Central memory CD4-positive, alpha-beta T cell (primary cell): ENCODE results near the gene DSC2.
"Not testable (repeated sequence)": the region's sequence is repeated elsewhere in the genome, so short reads cannot be mapped to it uniquely, and the experiment has no call there.

ENCODE experiments used
- DNase-seq: peaks from one replicate; pipeline ENCODE4 v3.0.0; 2022
- total RNA-seq, 3 experiments: gene quantifications; one replicate each; lab custom pipeline; 2026; lab: John Stamatoyannopoulos, UW

Gene DSC2
- total RNA-seq, result 0 reads per million in 3 experiments

DNA sequence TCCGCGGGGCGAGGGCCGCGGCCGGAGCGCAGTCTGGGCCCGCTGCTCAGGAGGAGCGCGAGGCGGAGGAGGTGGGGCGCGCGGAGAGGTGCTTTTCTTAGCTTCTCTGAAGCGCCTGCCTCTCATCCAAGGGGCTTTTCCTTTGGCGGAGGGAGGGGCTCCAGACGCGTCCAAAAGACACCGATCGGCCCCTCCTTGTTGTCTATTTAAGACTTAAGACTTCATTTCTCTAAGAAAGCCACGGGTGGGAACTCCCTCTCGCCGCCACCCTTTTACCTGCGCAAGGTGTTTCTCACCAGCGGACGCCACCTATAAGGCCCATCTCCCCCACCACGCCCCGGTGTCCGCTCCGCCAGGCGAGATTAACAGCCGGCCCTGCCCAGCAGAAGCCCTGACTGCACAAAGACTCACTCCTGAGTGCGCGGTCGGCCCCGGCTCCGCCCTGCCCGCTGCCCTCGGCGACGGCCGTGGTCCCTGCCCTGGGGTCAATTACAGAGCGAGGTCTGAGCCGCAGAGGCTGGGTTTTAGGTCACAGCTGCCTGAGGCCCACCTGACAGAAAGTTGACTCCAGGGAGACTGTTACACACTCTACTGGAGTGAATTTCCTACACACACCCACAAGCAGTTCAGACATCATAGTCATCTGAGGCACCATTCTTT, at the start of gene DSC2:
DSC2 (minus strand) TSS at position 397 of the 660 bp plus-strand sequence. CDS start 450 bp downstream, outside the sequence.
- no peak for DNase-seq

DNA sequence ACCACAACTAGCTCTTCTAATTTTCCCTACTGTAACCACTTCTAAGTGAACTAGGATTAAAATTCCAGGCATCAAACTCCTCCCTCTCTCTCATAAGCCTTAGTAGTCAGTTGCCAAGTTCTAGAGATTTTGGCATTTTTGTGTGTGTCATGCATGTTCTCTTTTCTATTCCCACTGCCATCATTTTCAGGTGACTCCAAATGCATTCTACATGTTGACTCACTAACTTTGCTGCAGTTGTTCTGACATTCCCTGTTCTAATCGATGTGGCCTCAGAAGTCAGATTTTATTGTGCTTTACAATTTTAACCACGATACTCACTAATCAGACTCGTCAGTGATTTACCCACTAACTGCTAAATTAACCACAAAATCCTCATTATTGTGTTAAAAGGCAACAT, 47.1 kb upstream of the DSC2 start:
- DNase-seq, result no peak

DNA sequence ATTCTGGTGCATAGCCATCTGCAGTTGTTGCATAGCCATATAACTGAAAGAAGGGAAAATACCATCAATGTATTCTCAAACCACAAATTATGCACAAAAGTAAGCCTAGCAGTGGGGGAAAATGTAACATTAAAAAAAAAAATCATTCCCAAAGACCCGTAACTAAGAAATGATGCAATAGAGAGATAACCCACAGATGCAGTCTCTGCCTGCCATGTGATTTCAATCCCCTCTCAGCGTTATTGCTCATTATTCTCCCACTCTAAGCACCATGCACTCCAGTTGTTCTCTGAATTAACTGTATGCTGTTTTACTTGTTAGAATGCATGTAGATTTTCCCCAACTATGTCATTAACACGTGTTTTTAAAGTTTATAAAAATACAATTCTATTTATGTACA, 46.4 kb upstream of the DSC2 start:
- no peak for DNase-seq

DNA sequence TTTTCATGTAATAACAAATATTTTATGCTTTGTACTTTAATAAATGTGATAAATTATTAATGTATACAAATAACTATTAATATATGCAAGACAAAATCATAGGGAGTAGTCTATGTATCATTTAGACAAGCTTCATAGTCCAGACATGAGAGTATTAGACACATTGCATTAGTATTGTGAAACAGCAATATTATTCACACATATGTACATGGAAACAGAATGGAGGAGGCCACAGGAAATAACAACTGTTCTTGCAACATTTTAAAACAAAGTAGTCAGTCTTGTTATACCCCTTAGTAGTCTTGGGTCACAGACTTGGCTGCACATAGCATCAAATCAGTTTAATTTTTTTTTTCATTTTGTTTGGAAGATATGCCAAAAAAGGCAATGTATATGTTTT, 44.6 kb upstream of the DSC2 start:
- DNase-seq, result no peak

DNA sequence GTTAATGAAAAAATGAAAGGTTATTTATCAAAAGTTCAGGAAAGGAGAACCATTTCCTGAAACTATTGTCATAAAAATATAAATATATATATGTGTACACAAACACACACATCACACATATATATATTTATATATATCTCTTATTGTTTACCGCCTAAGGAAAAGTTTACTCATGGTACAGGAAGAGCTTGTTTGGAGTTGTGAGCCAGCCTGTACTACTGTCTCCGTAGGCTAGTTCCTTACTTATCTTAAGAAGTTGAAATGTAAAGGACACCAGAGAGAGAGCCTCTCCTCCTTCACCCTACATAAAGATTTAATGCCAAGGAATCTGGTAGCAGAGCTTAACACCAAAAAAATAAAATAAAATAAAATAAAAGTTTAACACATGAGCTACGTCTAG, 40.8 kb upstream of the DSC2 start:
- DNase-seq, result no peak

DNA sequence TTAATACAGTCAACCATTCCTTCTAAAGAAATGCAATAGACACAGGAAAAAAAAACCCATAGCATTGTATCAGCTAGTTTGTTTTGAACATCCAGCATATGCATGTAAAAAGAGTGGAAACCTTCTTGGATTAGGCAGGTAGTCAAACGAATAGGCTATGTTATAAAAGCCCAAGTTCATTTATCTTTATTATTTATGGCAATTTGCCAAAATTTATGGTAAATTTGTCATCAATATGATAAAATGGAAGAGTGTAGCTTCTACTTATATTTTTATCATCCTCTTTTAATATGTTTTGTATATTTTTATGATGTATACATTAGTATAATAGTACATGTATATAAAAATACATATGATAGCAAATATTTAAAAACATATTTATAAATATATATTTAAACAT, 36.5 kb upstream of the DSC2 start:
- DNase-seq, result no peak

DNA sequence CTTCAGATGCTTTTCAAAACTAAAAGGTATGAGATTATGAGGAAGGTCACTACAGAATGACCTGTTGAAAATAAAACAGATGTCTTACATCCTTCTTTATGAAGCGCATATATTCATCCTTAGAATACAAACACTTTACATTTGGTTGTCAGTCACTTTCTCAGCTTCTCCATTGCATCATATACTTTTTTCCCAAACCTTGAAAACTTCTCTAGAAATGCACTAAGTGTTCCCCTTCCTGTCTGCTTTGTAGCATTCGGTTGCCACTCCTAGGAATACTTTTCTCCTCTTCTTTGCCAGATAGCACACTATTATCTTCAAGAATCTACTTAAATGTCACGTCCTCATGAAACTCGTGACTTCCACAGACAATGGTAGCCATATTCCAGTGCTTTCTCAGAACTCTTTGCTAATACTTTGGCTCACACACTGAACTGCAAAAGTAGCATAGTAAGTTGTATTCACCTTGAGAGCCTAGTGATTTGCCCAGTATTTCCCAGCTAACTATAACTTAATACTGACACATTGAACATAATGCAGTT, 32.8 kb upstream of the DSC2 start:
- no peak for DNase-seq

DNA sequence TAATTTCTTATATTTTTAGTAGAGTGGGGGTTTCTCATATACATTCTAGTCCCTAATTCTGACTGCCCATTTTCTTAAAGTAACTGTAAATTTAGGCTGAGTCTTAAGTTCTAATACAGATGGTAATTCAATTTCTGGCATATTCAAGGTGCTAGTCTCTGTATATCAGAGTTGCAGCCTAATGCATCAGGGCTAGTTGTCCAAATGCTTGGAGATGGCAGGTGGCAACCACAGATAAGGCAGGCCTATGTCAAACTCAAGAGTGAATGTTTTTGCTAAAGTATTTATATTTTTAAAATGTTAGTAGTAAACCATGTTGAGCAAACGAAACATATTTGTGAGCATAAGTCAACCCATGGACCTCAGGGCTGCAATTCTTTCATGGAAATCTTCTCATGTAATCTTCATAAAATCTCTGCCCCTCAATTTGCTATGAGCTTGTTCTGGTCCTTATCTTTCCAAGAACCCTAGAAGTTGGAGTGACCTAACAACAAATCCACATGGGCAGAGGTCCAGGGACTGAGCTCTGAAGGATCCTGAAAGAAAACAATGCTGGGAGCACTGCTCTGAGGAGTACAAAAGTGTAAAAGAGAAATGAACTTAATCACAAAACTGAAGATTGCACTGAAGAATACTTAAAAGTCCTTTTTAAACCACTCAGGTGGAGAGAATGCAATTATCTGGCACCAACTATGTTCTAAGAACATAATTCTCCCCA, 27.3 kb upstream of the DSC2 start:
- DNase-seq, result no peak

DNA sequence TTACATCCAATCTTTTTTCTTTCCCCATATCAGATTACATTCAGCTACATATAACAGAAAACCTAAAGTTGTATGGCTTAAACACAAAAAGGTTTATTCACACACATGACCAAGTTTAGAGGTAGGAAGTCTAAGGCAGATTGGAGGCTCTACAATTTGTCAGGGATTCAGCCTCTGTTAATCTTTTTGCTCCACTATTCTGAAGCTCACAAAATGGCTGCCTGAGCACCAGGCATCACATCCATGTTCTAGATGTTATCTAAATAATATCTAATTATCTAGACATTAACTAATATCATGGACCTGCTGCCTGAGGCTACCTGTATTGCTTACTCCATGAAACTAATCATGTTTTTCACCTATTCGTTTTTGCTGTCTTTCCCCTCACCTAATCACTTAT, 23.7 kb upstream of the DSC2 start:
- no peak for DNase-seq

DNA sequence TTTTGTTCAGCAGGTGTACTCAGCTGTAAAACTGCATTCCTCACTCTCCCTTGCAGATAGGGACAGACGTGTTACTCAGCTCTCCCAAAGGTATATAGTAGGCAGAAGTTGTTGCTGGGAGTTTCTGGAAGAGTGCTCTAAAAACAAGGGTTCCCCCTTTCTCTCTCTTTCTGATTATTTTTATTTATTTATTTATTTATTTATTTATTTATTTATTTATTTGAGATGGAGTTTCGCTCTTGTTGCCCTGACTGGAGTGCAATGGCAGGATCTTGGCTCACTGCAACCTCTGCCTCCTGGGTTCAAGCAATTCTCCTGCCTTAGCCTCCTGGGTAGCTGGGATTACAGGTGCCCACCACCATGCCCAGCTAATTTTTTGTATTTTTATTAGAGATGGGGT, 20.9 kb upstream of the DSC2 start:
- not testable (repeated sequence) for DNase-seq

DNA sequence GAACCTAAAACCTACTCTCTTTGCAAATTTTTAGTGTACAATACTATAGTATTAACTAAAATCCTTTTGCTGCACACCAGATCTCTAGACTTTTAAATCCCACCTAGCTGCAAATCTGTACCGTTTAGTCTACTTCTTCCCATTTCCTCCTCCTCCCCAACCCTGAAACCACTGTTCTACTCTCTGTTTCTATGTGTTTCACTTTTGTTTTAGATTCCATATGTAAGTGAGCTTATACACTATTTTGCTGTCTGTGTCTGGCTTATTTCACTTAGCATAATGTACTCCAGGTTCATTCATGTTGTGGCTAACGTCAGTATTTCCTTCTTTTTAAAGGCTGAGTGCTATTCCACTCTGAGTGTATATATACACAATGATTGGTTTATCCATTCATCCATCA, 18.4 kb upstream of the DSC2 start:
- DNase-seq, result no peak

DNA sequence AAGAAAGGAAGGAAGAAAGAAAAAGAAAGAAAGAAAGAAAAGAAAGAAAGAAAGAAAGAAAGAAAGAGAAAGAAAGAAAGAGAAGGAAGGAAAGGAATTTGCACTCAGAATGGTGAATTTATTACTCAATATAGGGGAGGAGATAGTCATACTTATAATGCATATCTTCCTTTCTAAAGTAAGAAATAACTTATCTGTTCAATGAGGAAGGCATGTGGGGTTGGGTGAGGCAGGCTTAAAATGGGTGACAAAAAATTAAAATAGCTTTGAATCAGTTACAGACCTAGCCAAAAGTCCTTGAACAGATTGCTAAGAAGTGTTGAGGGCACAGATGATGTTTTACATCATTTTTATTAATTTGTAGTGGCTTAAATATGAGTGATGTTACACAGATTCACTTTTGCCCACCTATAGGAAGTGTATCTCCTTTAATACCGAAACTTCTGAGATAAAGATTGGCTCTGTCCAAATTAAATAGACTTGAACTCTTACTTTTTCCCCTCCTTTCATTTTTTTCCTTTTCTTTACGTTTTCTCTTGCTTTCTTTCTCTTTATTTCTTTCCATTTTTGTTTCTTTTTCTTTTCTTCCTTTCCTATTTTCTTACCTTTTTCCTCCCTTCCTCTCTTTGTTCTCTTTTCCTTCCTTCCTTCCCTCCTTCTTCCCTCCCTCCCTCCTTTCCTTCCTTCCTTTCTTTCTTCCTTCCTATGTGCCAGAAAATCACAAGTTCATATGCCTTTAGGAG, 14.8 kb upstream of the DSC2 start:
- no peak for DNase-seq

DNA sequence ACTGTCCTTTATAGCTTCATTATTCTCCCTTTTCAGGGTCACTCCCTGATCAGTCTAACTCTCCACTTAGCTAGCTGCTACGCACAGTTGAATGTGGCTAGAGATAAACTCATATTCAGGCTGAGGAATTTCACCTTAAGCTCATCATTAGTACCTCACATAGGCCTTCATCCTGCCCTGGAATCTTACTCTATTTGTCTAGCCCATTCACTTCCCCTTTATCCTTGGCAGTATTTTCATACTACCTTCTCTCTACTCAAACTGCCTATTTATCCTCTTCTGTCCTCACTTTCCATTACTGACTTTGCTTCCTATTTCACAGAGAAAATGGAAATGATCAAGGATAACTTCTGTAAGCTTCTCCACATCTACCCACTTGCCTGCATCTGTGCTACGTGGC, 10.6 kb upstream of the DSC2 start:
- no peak for DNase-seq

DNA sequence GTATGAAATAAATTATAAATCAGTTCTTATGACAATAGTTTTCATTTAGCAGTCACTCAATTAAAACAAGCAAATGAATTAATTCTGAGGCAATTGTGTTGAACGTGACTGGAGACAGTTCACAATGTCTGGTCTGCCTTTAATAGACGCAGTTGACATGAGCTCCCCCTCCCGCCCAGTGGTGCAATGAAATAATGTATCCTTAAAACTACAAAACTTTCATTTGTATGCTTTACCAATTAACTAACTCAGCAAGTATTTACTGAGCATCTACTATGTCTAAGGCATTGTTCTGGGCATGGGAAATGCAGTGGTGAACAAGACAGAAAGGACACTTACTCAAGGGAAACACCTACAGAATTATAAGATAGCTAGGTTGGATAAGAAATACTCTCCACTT, 3.5 kb upstream of the DSC2 start:
- no peak for DNase-seq

DNA sequence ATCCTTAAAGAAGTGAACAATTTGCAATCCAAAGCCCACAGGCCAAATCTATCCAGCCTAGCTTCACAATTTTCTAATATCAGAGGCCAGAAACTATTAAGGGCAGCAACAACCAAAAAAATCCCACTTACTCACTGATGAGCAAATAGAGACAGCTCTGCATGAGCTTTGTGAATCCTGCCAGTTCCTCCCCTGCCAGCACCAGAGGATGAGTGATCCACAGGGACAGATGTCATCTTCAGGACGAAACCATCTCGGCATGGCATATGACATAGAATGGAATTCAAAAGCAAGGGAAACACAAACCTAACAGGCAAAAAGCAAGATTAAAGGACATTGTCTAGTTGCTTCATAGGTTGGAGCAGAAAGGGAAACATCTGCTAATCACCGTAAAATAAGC, 2.2 kb upstream of the DSC2 start:
- no peak for DNase-seq

DNA sequence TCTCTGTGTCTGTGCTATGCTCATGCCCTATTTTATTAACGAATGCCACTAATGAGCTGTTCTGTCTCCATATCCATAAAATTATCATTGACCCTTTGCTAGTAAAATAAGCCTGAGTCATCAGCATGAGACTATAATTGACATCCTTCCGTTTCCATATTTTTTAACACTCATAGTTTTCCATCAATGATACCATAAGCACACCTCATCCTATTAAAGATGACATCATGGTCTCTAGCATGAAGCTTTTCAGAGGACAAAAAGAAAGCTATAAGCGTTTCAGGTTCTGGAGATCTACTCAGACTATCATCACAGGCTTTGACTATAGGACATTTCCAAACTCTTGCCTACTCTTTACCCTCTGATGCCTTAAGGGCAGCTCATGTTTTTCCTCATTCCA, 1.2 kb upstream of the DSC2 start:
- DNase-seq, result no peak

DNA sequence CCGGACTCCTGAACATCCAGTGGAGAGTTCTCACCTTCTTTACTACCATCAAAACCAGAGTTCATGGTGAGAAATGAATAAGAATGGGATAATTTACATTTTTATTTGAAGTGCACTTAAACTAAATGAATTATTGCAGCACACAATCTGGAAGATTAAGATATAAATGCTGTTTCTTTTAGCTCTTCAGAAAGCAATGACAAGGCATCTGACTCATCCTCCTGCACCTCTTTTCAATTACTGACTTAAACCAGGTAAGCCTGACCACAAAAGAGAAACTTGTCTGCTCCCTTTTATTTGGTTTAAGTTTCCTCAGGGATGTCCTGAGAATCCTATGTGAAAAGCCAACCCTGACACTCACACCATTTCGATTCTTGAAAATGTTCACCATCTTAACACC, 720 bp upstream of the DSC2 start:
- DNase-seq, result no peak

DNA sequence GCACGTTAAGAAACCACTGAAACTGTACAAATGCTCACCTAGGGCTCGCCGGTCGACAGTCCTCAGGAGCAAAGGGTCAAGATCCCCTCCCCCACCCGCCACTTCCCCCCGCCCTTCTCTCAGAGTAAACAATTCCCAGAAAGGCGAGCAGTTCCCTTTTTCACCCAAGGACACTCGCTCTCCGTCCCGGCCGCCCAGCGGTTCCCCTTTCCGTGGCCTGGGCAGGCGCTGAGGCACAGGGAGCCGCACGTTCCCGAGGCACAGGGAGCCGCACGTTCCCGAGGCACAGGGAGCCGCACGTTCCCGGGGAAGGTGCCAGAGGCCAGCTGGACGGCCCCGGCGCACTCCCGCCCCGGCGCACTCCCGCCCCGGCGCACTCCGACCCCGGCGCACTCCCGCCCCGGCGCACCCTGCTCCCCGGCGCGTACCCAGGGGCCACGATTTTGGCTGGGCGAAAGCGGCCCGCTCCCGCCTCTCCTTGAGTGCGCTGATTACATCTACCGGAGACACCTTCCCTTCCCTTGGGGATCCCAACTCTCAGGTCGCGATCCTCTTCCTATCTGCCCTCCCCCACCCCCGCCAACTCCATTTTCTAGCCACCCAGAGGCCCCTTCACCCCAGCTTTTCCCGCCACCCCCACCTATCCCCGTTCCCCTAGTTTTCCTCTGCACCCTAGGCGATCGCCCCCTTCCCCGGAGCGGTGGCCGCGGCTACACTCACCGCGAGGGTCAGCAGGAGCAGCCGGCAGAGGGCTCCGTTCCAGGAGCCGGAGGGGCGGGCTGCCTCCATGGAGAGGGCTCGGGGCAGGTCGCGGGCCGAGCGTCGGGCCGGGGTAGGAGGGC, 817 bp downstream of the DSC2 start:
- no peak for DNase-seq

DNA sequence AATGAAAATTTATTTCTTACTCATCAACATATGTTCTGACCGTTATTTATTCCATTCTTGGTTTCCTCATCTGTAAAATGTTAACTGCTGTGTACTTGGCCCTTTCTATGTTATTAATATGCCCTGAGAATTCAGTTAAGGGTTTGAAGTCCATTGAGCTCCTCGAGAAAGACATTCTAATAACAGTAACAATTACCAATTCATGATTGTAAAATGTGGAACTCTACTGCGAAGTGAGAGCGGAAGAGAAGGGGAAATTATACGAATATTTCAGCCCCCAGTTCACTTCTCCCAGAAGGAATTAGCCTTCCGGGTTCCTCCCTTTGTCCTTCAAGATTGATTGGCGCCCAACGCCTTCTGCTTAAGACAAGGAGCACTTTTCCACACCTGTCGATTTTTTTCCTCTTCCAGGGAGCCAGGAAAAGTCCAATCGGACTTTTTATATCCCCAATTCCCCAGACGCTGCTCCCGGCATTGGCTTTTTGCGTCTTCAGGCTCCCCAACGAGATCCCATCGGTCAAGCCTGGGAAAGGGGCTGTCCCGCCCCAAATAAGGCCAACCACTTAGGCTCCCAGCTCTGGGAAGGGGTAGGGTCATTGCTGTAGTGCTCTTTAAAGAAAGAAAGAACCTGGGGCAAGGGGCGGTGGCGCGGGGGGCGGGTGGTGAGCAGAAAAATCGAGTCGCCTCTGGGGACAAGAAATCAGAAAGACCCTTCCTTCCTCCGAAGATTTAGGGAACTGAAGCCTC, 1.6 kb downstream of the DSC2 start:
- no peak for DNase-seq

DNA sequence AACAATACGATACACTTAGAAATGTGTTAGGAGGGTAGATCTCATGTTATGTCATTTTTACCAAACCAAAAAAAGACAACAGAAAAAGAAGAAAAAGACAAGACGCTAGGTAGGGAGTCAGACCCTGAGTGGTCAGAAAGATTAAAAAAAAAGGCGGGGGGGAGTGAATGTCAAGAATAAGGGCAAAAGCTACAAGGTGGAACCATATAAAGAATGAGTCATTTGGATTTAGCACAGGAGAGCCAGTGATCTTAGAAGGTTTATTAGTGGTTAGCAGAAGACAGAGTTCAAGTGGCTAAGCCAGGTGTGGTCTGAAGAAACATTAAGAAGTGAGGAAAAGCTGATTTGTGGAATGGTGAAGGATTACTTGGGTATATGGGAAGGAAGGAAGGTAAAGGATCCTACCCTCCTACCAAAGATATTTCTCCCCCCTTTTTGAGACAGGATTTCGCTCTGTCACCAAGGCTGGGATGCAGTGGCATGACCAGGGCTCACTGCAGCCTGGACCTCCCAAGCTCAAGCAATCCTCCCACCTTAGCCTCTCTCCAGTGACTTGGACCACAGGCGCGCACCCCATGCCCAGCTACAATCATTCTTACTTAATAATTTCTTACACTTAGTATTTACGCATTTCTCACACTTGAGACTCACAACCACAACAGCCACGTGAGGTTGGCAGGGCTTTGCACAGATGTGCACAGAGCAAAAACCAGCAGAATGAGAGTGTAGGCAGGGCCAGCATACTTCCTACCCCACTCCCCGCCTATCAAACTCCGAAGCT, 2.6 kb downstream of the DSC2 start:
- DNase-seq, result no peak

DNA sequence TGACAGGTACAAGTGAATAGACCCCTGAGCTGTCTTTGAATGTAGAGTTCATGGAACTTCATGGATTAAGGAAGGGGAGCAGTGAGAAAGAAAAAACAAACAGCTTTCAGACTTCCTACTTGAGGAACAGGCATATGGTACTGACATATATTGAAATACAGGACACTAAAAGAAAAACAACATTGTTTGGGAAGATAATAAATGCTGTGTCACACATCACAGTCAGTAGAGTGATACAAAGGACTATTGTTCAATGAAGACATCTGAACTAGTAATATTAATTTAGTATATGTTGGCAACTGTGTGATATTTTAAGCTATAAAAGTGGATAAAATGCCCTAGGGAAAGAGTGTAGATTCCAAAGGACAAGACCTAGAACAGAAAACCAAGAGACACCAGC, 3.3 kb downstream of the DSC2 start:
- DNase-seq, result no peak
